HL-60 (cell line): ENCODE measurements around the gene SLC5A1.

Source experiments
- DNase-seq, 2 experiments: peaks; one replicate each; pipeline ENCODE4 v3.0.0-alpha.2; 2010 to 2020; ENCODE audit warnings: low read depth in 1 of 2, low spot score in 1 of 2
- H3K27ac ChIP-seq: fragments of 250-450 bp; sonication (Bioruptor Pico); replicated peaks from 2 replicates; pipeline ENCODE4 v1.5.1; 2020; ENCODE audit warnings: mild to moderate bottlenecking, moderate library complexity
- H3K27me3 ChIP-seq: fragments of 250-450 bp; sonication (Bioruptor Pico); 2 replicates; pipeline ENCODE4 v1.5.1; 2021; ENCODE audit warnings: mild to moderate bottlenecking, moderate library complexity; ENCODE audit not compliant: insufficient read depth, poor library complexity, severe bottlenecking
- H3K4me3 ChIP-seq: replicated peaks from 2 replicates; pipeline ENCODE4 v1.5.1; 2011; ENCODE audit warnings: mild to moderate bottlenecking, control low read depth, low read length; ENCODE audit not compliant: insufficient read depth
- GABPA ChIP-seq: IDR thresholded peaks from 2 replicates; pipeline ENCODE4 v1.6.1; 2012; ENCODE audit warnings: low read depth
- POLR2AphosphoS5 ChIP-seq: IDR thresholded peaks from 2 replicates; pipeline ENCODE4 v1.6.1; 2012; ENCODE audit warnings: low read depth
- SPI1 ChIP-seq: IDR thresholded peaks from 2 replicates; pipeline ENCODE4 v1.6.1; 2012; ENCODE audit warnings: low read depth, mild to moderate bottlenecking, borderline replicate concordance
- TF ChIP-seq, protein P1 (sequence below): IDR thresholded peaks from one replicate; pipeline ENCODE4 v1.5.1; 2011; ENCODE audit warnings: low read length, control low read depth, inconsistent platforms; ENCODE audit not compliant: insufficient read depth
- TF ChIP-seq, protein P2 (sequence below): IDR thresholded peaks from 2 replicates; pipeline ENCODE4 v1.6.1; 2012; ENCODE audit warnings: low read depth; ENCODE audit not compliant: insufficient replicate concordance

SLC5A1 gene

DNA sequence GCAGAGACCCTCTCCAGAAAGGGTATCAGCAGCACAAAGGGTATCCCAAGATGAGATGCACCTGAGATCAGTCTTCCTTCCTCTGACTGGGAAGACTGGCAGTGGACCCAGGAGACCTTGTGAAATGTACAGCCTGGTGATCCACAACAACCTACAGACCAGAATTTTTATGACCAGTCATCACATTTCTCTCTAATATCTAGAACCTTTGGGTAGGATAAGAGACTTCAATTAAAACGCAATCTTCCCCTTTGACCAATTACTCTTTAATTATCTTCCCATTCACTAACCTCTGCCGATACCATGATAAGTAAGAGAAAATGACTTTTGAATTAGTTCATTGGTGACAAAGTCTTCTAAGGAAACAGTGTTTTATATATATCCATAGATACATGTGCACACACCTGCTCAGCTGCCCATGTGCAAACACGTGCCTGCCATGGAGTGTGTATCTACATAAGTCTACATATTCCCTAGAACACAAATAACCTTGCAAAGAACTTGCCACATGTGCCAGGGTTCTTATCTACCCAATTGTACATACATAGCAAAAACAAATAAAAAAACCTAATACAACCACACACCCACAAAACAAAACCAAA is 44.2 kb upstream of the SLC5A1 start:
- no peak overlapping the region for H3K4me3 ChIP-seq
- no peak for DNase-seq
- no peak overlapping the region for H3K27ac ChIP-seq
- no peaks in the 10 kb centered on the region for H3K27me3 ChIP-seq
- no peak for TF ChIP-seq SPI1
- TF ChIP-seq GABPA: no peak
- no peak for TF ChIP-seq POLR2AphosphoS5
- TF ChIP-seq, protein P1, sequence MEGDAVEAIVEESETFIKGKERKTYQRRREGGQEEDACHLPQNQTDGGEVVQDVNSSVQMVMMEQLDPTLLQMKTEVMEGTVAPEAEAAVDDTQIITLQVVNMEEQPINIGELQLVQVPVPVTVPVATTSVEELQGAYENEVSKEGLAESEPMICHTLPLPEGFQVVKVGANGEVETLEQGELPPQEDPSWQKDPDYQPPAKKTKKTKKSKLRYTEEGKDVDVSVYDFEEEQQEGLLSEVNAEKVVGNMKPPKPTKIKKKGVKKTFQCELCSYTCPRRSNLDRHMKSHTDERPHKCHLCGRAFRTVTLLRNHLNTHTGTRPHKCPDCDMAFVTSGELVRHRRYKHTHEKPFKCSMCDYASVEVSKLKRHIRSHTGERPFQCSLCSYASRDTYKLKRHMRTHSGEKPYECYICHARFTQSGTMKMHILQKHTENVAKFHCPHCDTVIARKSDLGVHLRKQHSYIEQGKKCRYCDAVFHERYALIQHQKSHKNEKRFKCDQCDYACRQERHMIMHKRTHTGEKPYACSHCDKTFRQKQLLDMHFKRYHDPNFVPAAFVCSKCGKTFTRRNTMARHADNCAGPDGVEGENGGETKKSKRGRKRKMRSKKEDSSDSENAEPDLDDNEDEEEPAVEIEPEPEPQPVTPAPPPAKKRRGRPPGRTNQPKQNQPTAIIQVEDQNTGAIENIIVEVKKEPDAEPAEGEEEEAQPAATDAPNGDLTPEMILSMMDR: no peak
- TF ChIP-seq, protein P2, sequence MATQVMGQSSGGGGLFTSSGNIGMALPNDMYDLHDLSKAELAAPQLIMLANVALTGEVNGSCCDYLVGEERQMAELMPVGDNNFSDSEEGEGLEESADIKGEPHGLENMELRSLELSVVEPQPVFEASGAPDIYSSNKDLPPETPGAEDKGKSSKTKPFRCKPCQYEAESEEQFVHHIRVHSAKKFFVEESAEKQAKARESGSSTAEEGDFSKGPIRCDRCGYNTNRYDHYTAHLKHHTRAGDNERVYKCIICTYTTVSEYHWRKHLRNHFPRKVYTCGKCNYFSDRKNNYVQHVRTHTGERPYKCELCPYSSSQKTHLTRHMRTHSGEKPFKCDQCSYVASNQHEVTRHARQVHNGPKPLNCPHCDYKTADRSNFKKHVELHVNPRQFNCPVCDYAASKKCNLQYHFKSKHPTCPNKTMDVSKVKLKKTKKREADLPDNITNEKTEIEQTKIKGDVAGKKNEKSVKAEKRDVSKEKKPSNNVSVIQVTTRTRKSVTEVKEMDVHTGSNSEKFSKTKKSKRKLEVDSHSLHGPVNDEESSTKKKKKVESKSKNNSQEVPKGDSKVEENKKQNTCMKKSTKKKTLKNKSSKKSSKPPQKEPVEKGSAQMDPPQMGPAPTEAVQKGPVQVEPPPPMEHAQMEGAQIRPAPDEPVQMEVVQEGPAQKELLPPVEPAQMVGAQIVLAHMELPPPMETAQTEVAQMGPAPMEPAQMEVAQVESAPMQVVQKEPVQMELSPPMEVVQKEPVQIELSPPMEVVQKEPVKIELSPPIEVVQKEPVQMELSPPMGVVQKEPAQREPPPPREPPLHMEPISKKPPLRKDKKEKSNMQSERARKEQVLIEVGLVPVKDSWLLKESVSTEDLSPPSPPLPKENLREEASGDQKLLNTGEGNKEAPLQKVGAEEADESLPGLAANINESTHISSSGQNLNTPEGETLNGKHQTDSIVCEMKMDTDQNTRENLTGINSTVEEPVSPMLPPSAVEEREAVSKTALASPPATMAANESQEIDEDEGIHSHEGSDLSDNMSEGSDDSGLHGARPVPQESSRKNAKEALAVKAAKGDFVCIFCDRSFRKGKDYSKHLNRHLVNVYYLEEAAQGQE: no peak

DNA sequence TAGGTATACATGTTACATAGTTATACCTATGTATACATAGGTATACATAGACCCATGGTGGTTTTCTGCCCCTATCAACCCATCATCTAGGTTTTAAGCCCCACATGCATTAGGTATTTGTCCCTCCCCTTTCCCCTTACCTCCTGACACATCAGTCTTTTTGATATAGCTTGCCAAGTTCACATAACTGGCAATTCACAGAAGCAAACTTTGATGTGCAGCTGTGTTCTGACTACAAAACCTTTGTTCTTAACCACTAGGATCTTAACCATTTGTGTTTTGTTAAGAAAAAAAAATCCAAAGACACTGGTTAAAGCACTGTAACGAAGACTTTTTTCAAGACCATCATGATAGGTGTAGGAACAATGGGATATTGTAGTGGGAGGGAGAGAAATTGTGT is 42.9 kb upstream of the SLC5A1 start:
- H3K27ac ChIP-seq: no peak overlapping the region
- no peak overlapping the region for H3K4me3 ChIP-seq
- TF ChIP-seq GABPA (no peak), POLR2AphosphoS5 (no peak), SPI1 (no peak)
- TF ChIP-seq, protein P2: no peak
- TF ChIP-seq, protein P1: no peak
- DNase-seq: no peak
- no peaks in the 10 kb centered on the region for H3K27me3 ChIP-seq

DNA sequence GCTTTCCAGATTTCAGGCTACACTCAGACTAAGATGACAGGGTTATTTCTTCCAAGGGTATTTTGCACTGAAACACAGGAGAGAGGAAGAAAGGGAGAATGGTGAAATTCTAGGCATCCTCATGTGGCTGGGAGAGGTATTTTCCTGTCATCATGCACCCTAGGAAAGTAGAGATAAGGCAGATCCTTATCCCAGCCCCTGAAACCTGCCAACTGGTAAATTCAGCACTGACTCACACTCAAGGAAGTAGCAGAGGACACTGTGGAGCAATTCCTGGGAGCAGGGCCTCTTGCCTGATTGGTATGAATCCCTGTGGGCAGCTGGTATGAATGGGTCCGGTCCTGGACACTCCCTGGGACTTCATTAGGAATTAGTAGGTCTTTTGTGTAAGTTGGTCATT is 37.6 kb upstream of the SLC5A1 start:
- Histone ChIP-seq H3K27ac (no peak overlapping the region), H3K27me3 (no peaks in the 10 kb centered on the region), H3K4me3 (no peak overlapping the region)
- DNase-seq: no peak
- TF ChIP-seq, protein P2: no peak
- TF ChIP-seq, protein P1: no peak
- TF ChIP-seq POLR2AphosphoS5: no peak
- TF ChIP-seq SPI1: no peak
- TF ChIP-seq GABPA: no peak
